Caco-2 (cell line): Measurements from ENCODE around the gene OR10H3. TPM values are rescaled to one million over a fixed set of nuclear protein-coding genes. Genes with fewer than 3 reads are reported as not detected.

Experiments used
- BruUV-seq: library from RNA; stranded (reverse); fragments of 400-500 nt; replicated peaks from 2 replicates; lab custom pipeline; 2021; lab: Mats Ljungman, UMichigan
- CTCF ChIA-PET: fragments of 300-600 bp; sonication (Branson Sonifier 250); formaldehyde crosslinking; loops from one replicate; lab custom pipeline; 2022; ENCODE audit warnings: antibody characterized with exemption; lab: Charles Lee
- POLR2A ChIA-PET: fragments of 300-600 bp; sonication (Branson Sonifier 250); formaldehyde crosslinking; loops from one replicate; lab custom pipeline; 2022; ENCODE audit warnings: antibody characterized with exemption; lab: Charles Lee
- DNase-seq, 2 experiments: peaks; one replicate each; pipeline versions ENCODE4 v3.0.0 to v3.0.0-alpha.2; 2020 to 2022
- H3K27me3 ChIP-seq: replicated peaks from 2 replicates; pipeline ENCODE4 v1.6.0; 2011; ENCODE audit warnings: low read length; ENCODE audit not compliant: control insufficient read depth, insufficient read depth
- H3K36me3 ChIP-seq: 2 replicates; pipeline ENCODE4 v1.5.1; 2011; ENCODE audit warnings: low read length; ENCODE audit not compliant: control insufficient read depth, insufficient read depth
- H3K4me1 ChIP-seq: fragments of 250-450 bp; sonication (Bioruptor Pico); 2 replicates; pipeline ENCODE4 v1.5.1; 2020; ENCODE audit warnings: mild to moderate bottlenecking
- H3K4me3 ChIP-seq: 2 replicates; pipeline ENCODE4 v1.5.1; 2011; ENCODE audit warnings: low read depth, mild to moderate bottlenecking, control low read depth, low read length
- H3K9me3 ChIP-seq: fragments of 250-450 bp; sonication (Bioruptor Pico); 2 replicates; pipeline ENCODE4 v1.5.1; 2020; ENCODE audit warnings: mild to moderate bottlenecking, moderate library complexity
- H3K27ac Mint-ChIP-seq: one replicate; pipeline ENCODE4 v1.8.0; 2022; ENCODE audit warnings: mixed read lengths; ENCODE audit not compliant: unreplicated experiment
- H3K27me3 Mint-ChIP-seq: one replicate; pipeline ENCODE4 v1.8.0; 2022; ENCODE audit warnings: mixed read lengths; ENCODE audit not compliant: insufficient read depth, unreplicated experiment
- H3K36me3 Mint-ChIP-seq: one replicate; pipeline ENCODE4 v1.8.0; 2022; ENCODE audit warnings: mild to moderate bottlenecking, mixed read lengths; ENCODE audit not compliant: insufficient read depth, unreplicated experiment
- H3K4me1 Mint-ChIP-seq: one replicate; pipeline ENCODE4 v1.8.0; 2022; ENCODE audit warnings: low read depth, mixed read lengths; ENCODE audit not compliant: unreplicated experiment
- H3K4me3 Mint-ChIP-seq: one replicate; pipeline ENCODE4 v1.8.0; 2022; ENCODE audit warnings: mild to moderate bottlenecking, moderate library complexity, mixed read lengths; ENCODE audit not compliant: unreplicated experiment
- H3K9me3 Mint-ChIP-seq: one replicate; pipeline ENCODE4 v1.8.0; 2022; ENCODE audit warnings: mixed read lengths; ENCODE audit not compliant: unreplicated experiment
- intact Hi-C: fragments of 100-400 bp; cut with micrococcal nuclease; formaldehyde crosslinking; loops from one replicate; pipeline ENCODE4 v1.10.0; 2022; ENCODE audit not compliant: unreplicated experiment
- total RNA-seq: library from RNA; stranded (reverse); gene quantifications from 2 replicates; pipeline ENCODE4 v1.2.3, GENCODE V29; 2022
- TF ChIP-seq, protein P1 (sequence below), 2 experiments: fragments of 200-600 bp in 1 of 2; IDR thresholded peaks; 1 replicate in 1 of 2; 2 replicates in 1 of 2; pipeline versions ENCODE4 v1.5.1 to v1.8.0; 2011 to 2022; ENCODE audit warnings: antibody characterized with exemption in 1 of 2, control low read depth in 1 of 2, inconsistent platforms in 1 of 2, low read depth in 1 of 2, low read length in 1 of 2, mild to moderate bottlenecking in 1 of 2, moderate library complexity in 1 of 2; ENCODE audit not compliant: insufficient read depth in 1 of 2, severe bottlenecking in 1 of 2, unreplicated experiment in 1 of 2

OR10H3 gene
- total RNA-seq, 1 experiment from 2014 or later: not detected

DNA sequence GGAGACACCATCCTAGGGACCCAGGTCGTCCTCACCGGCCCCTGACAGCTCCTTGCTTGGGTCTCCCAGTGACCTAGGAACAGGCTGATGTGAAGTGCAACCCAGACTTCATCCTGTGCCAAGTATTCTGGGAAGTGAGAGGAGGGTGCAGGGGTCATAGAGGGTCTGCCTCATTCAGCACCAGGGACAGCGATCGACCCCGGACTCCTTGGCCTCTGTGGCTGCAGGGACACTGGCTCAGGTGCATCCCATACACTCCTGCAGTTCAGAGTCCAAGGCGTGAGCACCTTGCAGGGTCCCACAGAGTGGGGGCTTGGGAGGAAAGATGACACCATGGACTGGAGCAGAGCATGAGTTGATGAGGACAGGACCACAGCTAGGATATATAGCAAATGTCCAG, 20.0 kb upstream of the OR10H3 start:
- Mint-ChIP-seq H3K4me3 (no peak overlapping the region), H3K27ac (no peak overlapping the region), H3K9me3 (no peaks in the 10 kb centered on the region), H3K36me3 (no peaks in the 10 kb centered on the region), H3K27me3 (peaks cover 10% of the 10 kb centered on the region), H3K4me1 (no peaks in the 10 kb centered on the region)
- intact Hi-C loops: no loop called here
- no peaks in the 10 kb centered on the region for H3K4me1 ChIP-seq
- TF ChIP-seq, protein P1, sequence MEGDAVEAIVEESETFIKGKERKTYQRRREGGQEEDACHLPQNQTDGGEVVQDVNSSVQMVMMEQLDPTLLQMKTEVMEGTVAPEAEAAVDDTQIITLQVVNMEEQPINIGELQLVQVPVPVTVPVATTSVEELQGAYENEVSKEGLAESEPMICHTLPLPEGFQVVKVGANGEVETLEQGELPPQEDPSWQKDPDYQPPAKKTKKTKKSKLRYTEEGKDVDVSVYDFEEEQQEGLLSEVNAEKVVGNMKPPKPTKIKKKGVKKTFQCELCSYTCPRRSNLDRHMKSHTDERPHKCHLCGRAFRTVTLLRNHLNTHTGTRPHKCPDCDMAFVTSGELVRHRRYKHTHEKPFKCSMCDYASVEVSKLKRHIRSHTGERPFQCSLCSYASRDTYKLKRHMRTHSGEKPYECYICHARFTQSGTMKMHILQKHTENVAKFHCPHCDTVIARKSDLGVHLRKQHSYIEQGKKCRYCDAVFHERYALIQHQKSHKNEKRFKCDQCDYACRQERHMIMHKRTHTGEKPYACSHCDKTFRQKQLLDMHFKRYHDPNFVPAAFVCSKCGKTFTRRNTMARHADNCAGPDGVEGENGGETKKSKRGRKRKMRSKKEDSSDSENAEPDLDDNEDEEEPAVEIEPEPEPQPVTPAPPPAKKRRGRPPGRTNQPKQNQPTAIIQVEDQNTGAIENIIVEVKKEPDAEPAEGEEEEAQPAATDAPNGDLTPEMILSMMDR (IDR thresholded peaks at IDR 0.05; ENCODE audit: insufficient read depth in 1 of 2, low read depth in 1 of 2, low read length in 1 of 2, severe bottlenecking in 1 of 2, unreplicated experiment in 1 of 2): no peak
- POLR2A ChIA-PET: no interaction called here
- no peak overlapping the region for H3K4me3 ChIP-seq
- H3K27me3 ChIP-seq: no peaks in the 10 kb centered on the region
- no peaks in the 10 kb centered on the region for H3K9me3 ChIP-seq
- CTCF ChIA-PET: no interaction called here
- H3K36me3 ChIP-seq: no peaks in the 10 kb centered on the region
- no TSS peak for BruUV-seq
- peak in 1 of 2 experiments; percentile 14 for DNase-seq

DNA sequence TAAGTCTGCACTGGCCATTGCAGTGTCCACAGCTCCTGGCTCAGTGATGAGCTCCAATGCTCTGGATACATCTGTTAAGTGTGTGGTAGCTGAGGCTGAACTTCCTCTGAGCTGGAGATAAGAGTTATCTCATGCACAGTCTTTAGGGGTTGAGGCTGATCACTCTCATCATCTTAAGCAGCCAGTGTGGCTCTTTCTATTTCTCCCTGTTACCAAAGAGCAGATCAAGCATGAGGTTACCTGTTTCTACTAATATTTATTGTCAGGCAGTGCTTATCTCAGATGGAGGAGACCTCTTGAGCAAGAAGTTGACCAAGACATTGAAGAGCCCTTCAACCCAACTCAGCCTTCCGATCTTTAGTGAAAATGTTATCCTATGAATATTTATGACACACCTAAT, 16.5 kb upstream of the OR10H3 start:
- CTCF ChIA-PET: no interaction called here
- Mint-ChIP-seq H3K27ac (no peak overlapping the region), H3K27me3 (peaks cover 17% of the 10 kb centered on the region), H3K4me3 (no peak overlapping the region), H3K9me3 (no peaks in the 10 kb centered on the region), H3K36me3 (no peaks in the 10 kb centered on the region), H3K4me1 (no peaks in the 10 kb centered on the region)
- H3K4me1 ChIP-seq: no peaks in the 10 kb centered on the region
- no peaks in the 10 kb centered on the region for H3K9me3 ChIP-seq
- no peak for DNase-seq
- H3K36me3 ChIP-seq: no peaks in the 10 kb centered on the region
- intact Hi-C loops: no loop called here
- POLR2A ChIA-PET: no interaction called here
- H3K4me3 ChIP-seq: no peak overlapping the region
- BruUV-seq: no TSS peak
- TF ChIP-seq, protein P1 (IDR thresholded peaks at IDR 0.05; ENCODE audit: insufficient read depth in 1 of 2, low read depth in 1 of 2, low read length in 1 of 2, severe bottlenecking in 1 of 2, unreplicated experiment in 1 of 2): no peak
- H3K27me3 ChIP-seq: no peaks in the 10 kb centered on the region

DNA sequence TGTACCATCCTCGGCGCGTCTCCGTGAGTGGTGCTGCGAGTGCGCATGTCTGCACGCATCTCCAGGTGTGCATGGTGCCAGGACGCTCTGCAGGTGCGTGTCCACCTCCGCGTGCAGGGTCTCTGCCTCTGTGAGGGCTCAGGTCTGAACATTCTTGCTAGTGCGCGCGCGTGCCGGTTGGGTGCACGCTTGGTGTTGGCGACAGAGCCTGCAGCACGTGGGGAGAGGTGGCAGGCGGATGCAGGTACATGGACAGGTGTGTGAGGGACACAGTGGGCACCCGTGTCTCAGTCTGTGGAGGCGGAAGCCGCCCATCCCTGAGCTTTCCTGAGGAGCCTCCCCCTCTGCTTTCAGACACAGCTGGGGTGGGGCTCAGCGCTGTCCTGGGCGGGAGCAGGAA, 14.8 kb upstream of the OR10H3 start:
- Mint-ChIP-seq H3K27me3 (peaks cover 23% of the 10 kb centered on the region), H3K4me3 (no peak overlapping the region), H3K27ac (no peak overlapping the region), H3K36me3 (no peaks in the 10 kb centered on the region), H3K9me3 (no peaks in the 10 kb centered on the region), H3K4me1 (no peaks in the 10 kb centered on the region)
- no peaks in the 10 kb centered on the region for H3K36me3 ChIP-seq
- H3K4me3 ChIP-seq: no peak overlapping the region
- ChIA-PET CTCF (no interaction called here), POLR2A (no interaction called here)
- TF ChIP-seq, protein P1 (IDR thresholded peaks at IDR 0.05; ENCODE audit: insufficient read depth in 1 of 2, low read depth in 1 of 2, low read length in 1 of 2, severe bottlenecking in 1 of 2, unreplicated experiment in 1 of 2): no peak
- BruUV-seq: no TSS peak
- H3K27me3 ChIP-seq: no peaks in the 10 kb centered on the region
- intact Hi-C loops: no loop called here
- no peak for DNase-seq
- H3K9me3 ChIP-seq: no peaks in the 10 kb centered on the region
- H3K4me1 ChIP-seq: no peaks in the 10 kb centered on the region
